HepG2 (cell line): ENCODE data around the gene PBX4. TPM values are rescaled to one million over a fixed set of nuclear protein-coding genes. Genes with fewer than 3 reads are reported as not detected.

ENCODE experiments used
- ELF4 ChIP-seq: sonication (generic); formaldehyde crosslinking; IDR thresholded peaks from 2 replicates; pipeline ENCODE4 v1.5.0; 2020; ENCODE audit warnings: missing genetic modification reagents, mild to moderate bottlenecking, moderate library complexity, borderline replicate concordance
- EZH2 ChIP-seq: conservative IDR thresholded peaks from 2 replicates; pipeline ENCODE4 v1.6.1; 2012; ENCODE audit warnings: mild to moderate bottlenecking, low read depth, low read length, moderate library complexity
- ZNF431 ChIP-seq: sonication (generic); formaldehyde crosslinking; IDR thresholded peaks from 2 replicates; pipeline ENCODE4 v1.9.0; 2022; ENCODE audit warnings: missing genetic modification reagents, low read depth, mild to moderate bottlenecking, borderline replicate concordance
- polyA plus RNA-seq, 8 experiments: library from polyadenylated mRNA; depleted of rRNA in 3 of 8; stranded (reverse) in 7 of 8; unstranded in 1 of 8; fragments of >200 nt; fragmentation: Illumina TruSeq in 4 of 8; extraction: Trizol in 4 of 8; gene quantifications; 2 replicates each; pipeline versions ENCODE4 v1.2.1 to v1.2.3, GENCODE V29; 2011 to 2016; ENCODE audit warnings: low read depth in 4 of 8, missing spikeins in 1 of 8, mixed read lengths in 1 of 8; ENCODE audit not compliant: insufficient read depth in 1 of 8
- total RNA-seq, 5 experiments: library from RNA; depleted of rRNA; stranded (reverse); fragments of >200 nt; fragmentation: Illumina TruSeq; extraction: Trizol; gene quantifications; 2 replicates each; pipeline ENCODE4 v1.2.3, GENCODE V29; 2016; ENCODE audit warnings: low read depth in 1 of 5
- TF ChIP-seq, protein P1 (sequence below): sonication (generic); formaldehyde crosslinking; IDR thresholded peaks from 2 replicates; pipeline ENCODE4 v1.5.1; 2020; ENCODE audit warnings: mild to moderate bottlenecking, missing genetic modification reagents, borderline replicate concordance
- TF ChIP-seq, protein P2 (sequence below): sonication (generic); formaldehyde crosslinking; IDR thresholded peaks from 2 replicates; pipeline ENCODE4 v1.9.0; 2021; ENCODE audit warnings: mild to moderate bottlenecking, missing genetic modification reagents
- TF ChIP-seq, protein P3 (sequence below): sonication (generic); formaldehyde crosslinking; IDR thresholded peaks from 2 replicates; pipeline ENCODE4 v1.4.0; 2020; ENCODE audit warnings: mild to moderate bottlenecking, missing genetic modification reagents

PBX4 gene
- total and polyA plus RNA-seq, 2 of the 13 experiments (the other 11 are each of a cell fraction or from before 2014, with no cell fraction given), result not detected

GRCh38 chr19:19663256-19664120, 45.0 kb upstream of the PBX4 start, which contains the start of gene ATP13A1 (continued):
- TF ChIP-seq, protein P1, sequence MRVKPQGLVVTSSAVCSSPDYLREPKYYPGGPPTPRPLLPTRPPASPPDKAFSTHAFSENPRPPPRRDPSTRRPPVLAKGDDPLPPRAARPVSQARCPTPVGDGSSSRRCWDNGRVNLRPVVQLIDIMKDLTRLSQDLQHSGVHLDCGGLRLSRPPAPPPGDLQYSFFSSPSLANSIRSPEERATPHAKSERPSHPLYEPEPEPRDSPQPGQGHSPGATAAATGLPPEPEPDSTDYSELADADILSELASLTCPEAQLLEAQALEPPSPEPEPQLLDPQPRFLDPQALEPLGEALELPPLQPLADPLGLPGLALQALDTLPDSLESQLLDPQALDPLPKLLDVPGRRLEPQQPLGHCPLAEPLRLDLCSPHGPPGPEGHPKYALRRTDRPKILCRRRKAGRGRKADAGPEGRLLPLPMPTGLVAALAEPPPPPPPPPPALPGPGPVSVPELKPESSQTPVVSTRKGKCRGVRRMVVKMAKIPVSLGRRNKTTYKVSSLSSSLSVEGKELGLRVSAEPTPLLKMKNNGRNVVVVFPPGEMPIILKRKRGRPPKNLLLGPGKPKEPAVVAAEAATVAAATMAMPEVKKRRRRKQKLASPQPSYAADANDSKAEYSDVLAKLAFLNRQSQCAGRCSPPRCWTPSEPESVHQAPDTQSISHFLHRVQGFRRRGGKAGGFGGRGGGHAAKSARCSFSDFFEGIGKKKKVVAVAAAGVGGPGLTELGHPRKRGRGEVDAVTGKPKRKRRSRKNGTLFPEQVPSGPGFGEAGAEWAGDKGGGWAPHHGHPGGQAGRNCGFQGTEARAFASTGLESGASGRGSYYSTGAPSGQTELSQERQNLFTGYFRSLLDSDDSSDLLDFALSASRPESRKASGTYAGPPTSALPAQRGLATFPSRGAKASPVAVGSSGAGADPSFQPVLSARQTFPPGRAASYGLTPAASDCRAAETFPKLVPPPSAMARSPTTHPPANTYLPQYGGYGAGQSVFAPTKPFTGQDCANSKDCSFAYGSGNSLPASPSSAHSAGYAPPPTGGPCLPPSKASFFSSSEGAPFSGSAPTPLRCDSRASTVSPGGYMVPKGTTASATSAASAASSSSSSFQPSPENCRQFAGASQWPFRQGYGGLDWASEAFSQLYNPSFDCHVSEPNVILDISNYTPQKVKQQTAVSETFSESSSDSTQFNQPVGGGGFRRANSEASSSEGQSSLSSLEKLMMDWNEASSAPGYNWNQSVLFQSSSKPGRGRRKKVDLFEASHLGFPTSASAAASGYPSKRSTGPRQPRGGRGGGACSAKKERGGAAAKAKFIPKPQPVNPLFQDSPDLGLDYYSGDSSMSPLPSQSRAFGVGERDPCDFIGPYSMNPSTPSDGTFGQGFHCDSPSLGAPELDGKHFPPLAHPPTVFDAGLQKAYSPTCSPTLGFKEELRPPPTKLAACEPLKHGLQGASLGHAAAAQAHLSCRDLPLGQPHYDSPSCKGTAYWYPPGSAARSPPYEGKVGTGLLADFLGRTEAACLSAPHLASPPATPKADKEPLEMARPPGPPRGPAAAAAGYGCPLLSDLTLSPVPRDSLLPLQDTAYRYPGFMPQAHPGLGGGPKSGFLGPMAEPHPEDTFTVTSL (CRISPR knock-in tag), result no peak
- TF ChIP-seq EZH2 (no peak), ELF4 (CRISPR knock-in tag) (peak; percentile 83; the same call in 1 of the 2 replicates), ZNF431 (CRISPR knock-in tag) (no peak; the same call in 1 of the 2 replicates)
- TF ChIP-seq, protein P2, sequence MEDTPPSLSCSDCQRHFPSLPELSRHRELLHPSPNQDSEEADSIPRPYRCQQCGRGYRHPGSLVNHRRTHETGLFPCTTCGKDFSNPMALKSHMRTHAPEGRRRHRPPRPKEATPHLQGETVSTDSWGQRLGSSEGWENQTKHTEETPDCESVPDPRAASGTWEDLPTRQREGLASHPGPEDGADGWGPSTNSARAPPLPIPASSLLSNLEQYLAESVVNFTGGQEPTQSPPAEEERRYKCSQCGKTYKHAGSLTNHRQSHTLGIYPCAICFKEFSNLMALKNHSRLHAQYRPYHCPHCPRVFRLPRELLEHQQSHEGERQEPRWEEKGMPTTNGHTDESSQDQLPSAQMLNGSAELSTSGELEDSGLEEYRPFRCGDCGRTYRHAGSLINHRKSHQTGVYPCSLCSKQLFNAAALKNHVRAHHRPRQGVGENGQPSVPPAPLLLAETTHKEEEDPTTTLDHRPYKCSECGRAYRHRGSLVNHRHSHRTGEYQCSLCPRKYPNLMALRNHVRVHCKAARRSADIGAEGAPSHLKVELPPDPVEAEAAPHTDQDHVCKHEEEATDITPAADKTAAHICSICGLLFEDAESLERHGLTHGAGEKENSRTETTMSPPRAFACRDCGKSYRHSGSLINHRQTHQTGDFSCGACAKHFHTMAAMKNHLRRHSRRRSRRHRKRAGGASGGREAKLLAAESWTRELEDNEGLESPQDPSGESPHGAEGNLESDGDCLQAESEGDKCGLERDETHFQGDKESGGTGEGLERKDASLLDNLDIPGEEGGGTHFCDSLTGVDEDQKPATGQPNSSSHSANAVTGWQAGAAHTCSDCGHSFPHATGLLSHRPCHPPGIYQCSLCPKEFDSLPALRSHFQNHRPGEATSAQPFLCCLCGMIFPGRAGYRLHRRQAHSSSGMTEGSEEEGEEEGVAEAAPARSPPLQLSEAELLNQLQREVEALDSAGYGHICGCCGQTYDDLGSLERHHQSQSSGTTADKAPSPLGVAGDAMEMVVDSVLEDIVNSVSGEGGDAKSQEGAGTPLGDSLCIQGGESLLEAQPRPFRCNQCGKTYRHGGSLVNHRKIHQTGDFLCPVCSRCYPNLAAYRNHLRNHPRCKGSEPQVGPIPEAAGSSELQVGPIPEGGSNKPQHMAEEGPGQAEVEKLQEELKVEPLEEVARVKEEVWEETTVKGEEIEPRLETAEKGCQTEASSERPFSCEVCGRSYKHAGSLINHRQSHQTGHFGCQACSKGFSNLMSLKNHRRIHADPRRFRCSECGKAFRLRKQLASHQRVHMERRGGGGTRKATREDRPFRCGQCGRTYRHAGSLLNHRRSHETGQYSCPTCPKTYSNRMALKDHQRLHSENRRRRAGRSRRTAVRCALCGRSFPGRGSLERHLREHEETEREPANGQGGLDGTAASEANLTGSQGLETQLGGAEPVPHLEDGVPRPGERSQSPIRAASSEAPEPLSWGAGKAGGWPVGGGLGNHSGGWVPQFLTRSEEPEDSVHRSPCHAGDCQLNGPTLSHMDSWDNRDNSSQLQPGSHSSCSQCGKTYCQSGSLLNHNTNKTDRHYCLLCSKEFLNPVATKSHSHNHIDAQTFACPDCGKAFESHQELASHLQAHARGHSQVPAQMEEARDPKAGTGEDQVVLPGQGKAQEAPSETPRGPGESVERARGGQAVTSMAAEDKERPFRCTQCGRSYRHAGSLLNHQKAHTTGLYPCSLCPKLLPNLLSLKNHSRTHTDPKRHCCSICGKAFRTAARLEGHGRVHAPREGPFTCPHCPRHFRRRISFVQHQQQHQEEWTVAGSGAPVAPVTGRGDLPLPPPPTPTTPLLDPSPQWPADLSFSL (CRISPR knock-in tag), result no peak
- TF ChIP-seq, protein P3, sequence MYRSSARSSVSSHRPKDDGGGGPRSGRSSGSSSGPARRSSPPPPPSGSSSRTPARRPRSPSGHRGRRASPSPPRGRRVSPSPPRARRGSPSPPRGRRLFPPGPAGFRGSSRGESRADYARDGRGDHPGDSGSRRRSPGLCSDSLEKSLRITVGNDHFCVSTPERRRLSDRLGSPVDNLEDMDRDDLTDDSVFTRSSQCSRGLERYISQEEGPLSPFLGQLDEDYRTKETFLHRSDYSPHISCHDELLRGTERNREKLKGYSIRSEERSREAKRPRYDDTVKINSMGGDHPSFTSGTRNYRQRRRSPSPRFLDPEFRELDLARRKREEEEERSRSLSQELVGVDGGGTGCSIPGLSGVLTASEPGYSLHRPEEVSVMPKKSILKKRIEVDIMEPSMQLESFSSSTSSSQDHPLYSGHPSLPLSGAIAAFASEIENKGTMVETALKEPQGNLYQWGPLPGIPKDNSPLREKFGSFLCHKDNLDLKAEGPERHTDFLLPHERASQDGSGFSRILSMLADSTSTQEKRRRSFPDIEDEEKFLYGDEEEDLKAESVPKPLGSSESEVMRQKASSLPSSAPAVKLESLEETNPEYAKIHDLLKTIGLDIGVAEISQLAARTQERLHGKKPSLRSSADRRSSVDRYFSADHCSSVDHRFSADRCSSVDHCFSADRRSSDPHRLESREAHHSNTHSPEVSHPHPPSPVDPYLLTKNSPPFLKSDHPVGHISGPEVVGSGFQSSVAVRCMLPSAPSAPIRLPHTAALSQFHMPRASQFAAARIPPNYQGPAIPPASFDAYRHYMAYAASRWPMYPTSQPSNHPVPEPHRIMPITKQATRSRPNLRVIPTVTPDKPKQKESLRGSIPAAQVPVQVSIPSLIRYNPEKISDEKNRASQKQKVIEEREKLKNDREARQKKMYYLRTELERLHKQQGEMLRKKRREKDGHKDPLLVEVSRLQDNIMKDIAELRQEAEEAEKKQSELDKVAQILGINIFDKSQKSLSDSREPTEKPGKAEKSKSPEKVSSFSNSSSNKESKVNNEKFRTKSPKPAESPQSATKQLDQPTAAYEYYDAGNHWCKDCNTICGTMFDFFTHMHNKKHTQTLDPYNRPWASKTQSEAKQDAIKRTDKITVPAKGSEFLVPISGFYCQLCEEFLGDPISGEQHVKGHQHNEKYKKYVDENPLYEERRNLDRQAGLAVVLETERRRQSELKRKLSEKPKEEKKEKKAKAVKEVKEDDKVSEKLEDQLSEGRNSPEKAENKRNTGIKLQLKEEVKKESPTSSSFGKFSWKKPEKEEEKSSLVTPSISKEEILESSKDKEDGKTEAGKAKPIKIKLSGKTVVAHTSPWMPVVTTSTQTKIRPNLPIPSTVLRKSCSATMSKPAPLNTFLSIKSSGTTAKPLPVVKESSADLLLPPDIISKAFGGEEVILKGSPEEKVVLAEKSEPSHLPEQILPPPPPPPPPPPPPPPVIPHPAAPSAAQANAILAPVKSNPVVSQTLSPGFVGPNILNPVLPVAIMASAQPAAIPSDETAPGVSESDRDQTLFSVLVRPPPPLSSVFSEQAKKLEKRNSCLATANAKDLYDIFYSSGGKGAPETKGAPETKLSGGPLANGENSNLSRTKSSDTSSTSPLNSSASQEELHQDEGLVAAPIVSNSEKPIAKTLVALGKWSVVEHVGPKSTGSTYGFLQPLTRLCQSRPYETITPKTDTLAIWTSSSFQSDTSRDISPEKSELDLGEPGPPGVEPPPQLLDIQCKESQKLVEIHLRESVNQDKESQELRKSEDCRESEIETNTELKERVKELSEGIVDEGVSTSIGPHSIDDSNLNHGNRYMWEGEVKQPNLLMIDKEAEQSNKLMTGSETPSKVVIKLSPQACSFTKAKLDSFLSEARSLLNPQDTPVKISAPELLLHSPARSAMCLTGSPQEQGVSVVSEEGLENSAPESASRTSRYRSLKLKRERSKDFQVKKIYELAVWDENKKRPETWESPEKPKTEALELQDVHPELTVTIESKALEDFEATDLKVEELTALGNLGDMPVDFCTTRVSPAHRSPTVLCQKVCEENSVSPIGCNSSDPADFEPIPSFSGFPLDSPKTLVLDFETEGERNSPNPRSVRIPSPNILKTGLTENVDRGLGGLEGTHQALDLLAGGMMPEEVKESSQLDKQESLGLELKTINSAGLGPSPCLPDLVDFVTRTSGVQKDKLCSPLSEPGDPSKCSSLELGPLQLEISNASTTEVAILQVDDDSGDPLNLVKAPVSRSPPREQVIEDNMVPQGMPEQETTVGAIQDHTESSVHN (CRISPR knock-in tag), result no peak
